Activated naive CD4-positive, alpha-beta T cell treated with anti-CD3 and anti-CD28 coated beads, Interleukin-2, amount 50 U/mL, for 72 hours (primary cell): ENCODE data around the gene LSP1. TPM values are rescaled to one million over a fixed set of nuclear protein-coding genes. Genes with fewer than 3 reads are reported as not detected.

Experiments
- ATAC-seq, 2 donors: fragments of 150-1000 bp; cut with Tn5 transposase; 2 replicates each; pipeline ENCODE4 v1.10.0; 2021; ENCODE audit warnings: mild to moderate bottlenecking in 2 of 2, moderate library complexity in 2 of 2
- DNase-seq, 2 donors: peaks; one replicate each; pipeline ENCODE4 v3.0.0; 2021 to 2022; ENCODE audit warnings: low spot score in 2 of 2
- H3K27ac Mint-ChIP-seq, 2 donors: one replicate each; pipeline ENCODE4 v1.8.0; 2022; ENCODE audit warnings: mild to moderate bottlenecking in 2 of 2, mixed read lengths in 2 of 2
- H3K36me3 Mint-ChIP-seq, 2 donors: one replicate each; pipeline ENCODE4 v1.8.0; 2022; ENCODE audit warnings: mixed read lengths in 2 of 2
- H3K9me3 Mint-ChIP-seq, 2 donors: one replicate each; pipeline ENCODE4 v1.8.0; 2022; ENCODE audit warnings: mixed read lengths in 2 of 2
- total RNA-seq, 2 donors: library from RNA; stranded (reverse); gene quantifications; one replicate each; pipeline ENCODE4 v1.2.3, GENCODE V29; 2022

LSP1 gene
- total RNA-seq, 2 donors from 2014 or later = 102 to 263 TPM

GRCh38 chr11:1832211-1832919 is 20.5 kb upstream of the LSP1 start:
- H3K9me3 Mint-ChIP-seq = no peaks in the 10 kb centered on the region
- DNase-seq (peak; percentile 71 to 85), ATAC-seq (peak; percentile 80 to 83)
- H3K27ac Mint-ChIP-seq = no peak overlapping the region
- no peaks in the 10 kb centered on the region for H3K36me3 Mint-ChIP-seq

- no peak for DNase-seq
- Mint-ChIP-seq H3K27ac (no peak overlapping the region), H3K9me3 (no peaks in the 10 kb centered on the region), H3K36me3 (no peaks in the 10 kb centered on the region)
- ATAC-seq = no peak
Measured at GRCh38 chr11:1832920-1833295, 20.0 kb upstream of the LSP1 start.

- ATAC-seq (no peak), DNase-seq (no peak)
- H3K27ac Mint-ChIP-seq = no peak overlapping the region
- no peaks in the 10 kb centered on the region for H3K9me3 Mint-ChIP-seq
- no peaks in the 10 kb centered on the region for H3K36me3 Mint-ChIP-seq
Measured at GRCh38 chr11:1834062-1834610, 18.7 kb upstream of the LSP1 start.

GRCh38 chr11:1834779-1835670 is 17.9 kb upstream of the LSP1 start, which contains the start of gene SYT8:
Gene SYT8, plus strand, starts transcription at chr11:1834990. Its CDS starts 116 bp downstream, at chr11:1835106.
- no peaks in the 10 kb centered on the region for H3K9me3 Mint-ChIP-seq
- H3K36me3 Mint-ChIP-seq = no peaks in the 10 kb centered on the region
- DNase-seq (no peak), ATAC-seq (no peak)
- no peak within 1 kb of the TSS for H3K27ac Mint-ChIP-seq

GRCh38 chr11:1835671-1836010 is 17.2 kb upstream of the LSP1 start:
- no peaks in the 10 kb centered on the region for H3K9me3 Mint-ChIP-seq
- no peaks in the 10 kb centered on the region for H3K36me3 Mint-ChIP-seq
- DNase-seq = no peak
- no peak overlapping the region for H3K27ac Mint-ChIP-seq
- no peak for ATAC-seq

GRCh38 chr11:1836011-1836945 is 16.6 kb upstream of the LSP1 start:
- no peaks in the 10 kb centered on the region for H3K36me3 Mint-ChIP-seq
- ATAC-seq = no peak
- H3K27ac Mint-ChIP-seq = no peak overlapping the region
- H3K9me3 Mint-ChIP-seq = no peaks in the 10 kb centered on the region
- DNase-seq = no peak

- Mint-ChIP-seq H3K9me3 (no peaks in the 10 kb centered on the region), H3K36me3 (no peaks in the 10 kb centered on the region), H3K27ac (no peak overlapping the region)
- DNase-seq = peak in 1 of 2 donors; percentile 84
- peak; percentile 73 to 91 for ATAC-seq
Measured at GRCh38 chr11:1837171-1838076, 15.5 kb upstream of the LSP1 start.

GRCh38 chr11:1838077-1838425 is 14.8 kb upstream of the LSP1 start:
- Mint-ChIP-seq H3K27ac (no peak overlapping the region), H3K9me3 (no peaks in the 10 kb centered on the region), H3K36me3 (no peaks in the 10 kb centered on the region)
- ATAC-seq = no peak
- no peak for DNase-seq

GRCh38 chr11:1838426-1839144 is 14.3 kb upstream of the LSP1 start, which contains the start of gene TNNI2:
Gene TNNI2, plus strand, starts transcription at chr11:1838981. Its CDS starts 716 bp downstream, at chr11:1839697.
- ATAC-seq (no peak), DNase-seq (no peak)
- no peaks in the 10 kb centered on the region for H3K9me3 Mint-ChIP-seq
- no peak within 1 kb of the TSS for H3K27ac Mint-ChIP-seq
- no peaks in the 10 kb centered on the region for H3K36me3 Mint-ChIP-seq

- no peak for ATAC-seq
- DNase-seq = no peak
- Mint-ChIP-seq H3K9me3 (no peaks in the 10 kb centered on the region), H3K36me3 (no peaks in the 10 kb centered on the region), H3K27ac (no peak overlapping the region)
Measured at GRCh38 chr11:1839204-1839923, 13.5 kb upstream of the LSP1 start.

- H3K36me3 Mint-ChIP-seq = no peaks in the 10 kb centered on the region
- H3K9me3 Mint-ChIP-seq = no peaks in the 10 kb centered on the region
- no peak for ATAC-seq
- no peak overlapping the region for H3K27ac Mint-ChIP-seq
- no peak for DNase-seq
Measured at GRCh38 chr11:1839924-1840779, 12.7 kb upstream of the LSP1 start.

- ATAC-seq = no peak
Measured at GRCh38 chr11:1840780-1841480, 12.0 kb upstream of the LSP1 start.

GRCh38 chr11:1841511-1842148 is 11.3 kb upstream of the LSP1 start:
- DNase-seq (no peak), ATAC-seq (no peak)
- no peaks in the 10 kb centered on the region for H3K9me3 Mint-ChIP-seq
- H3K27ac Mint-ChIP-seq = no peak overlapping the region
- no peaks in the 10 kb centered on the region for H3K36me3 Mint-ChIP-seq

More at GRCh38 chr11:1840780-1841480, 12.0 kb upstream of the LSP1 start:
- Mint-ChIP-seq H3K36me3 (no peaks in the 10 kb centered on the region), H3K9me3 (no peaks in the 10 kb centered on the region), H3K27ac (no peak overlapping the region)
- DNase-seq = no peak
